Adrenal gland (tissue), 12 donors: ENCODE measurements around the gene ZCCHC14. TPM values are rescaled to one million over a fixed set of nuclear protein-coding genes. Genes with fewer than 3 reads are reported as not detected.

Experiments used
- DNase-seq, 7 donors: peaks; one replicate each; pipeline ENCODE4 v3.0.0-alpha.2; 2019 to 2020
- H3K27ac ChIP-seq, 5 donors: fragments of 200-600 bp; sonication (generic) in 4 of 5; 1 replicate in 3 of 5; 2 replicates in 2 of 5; pipeline versions ENCODE4 v1.5.1 to v1.8.0; 2016 to 2020; ENCODE audit warnings: mild to moderate bottlenecking in 1 of 5
- H3K27me3 ChIP-seq: fragments of 200-600 bp; 2 replicates; pipeline ENCODE4 v1.8.0; 2021
- H3K36me3 ChIP-seq, 2 donors: fragments of 200-600 bp; replicated peaks in 1 of 2; 1 replicate in 1 of 2; 2 replicates in 1 of 2; pipeline versions ENCODE4 v1.5.1 to v1.8.0; 2018 to 2022
- H3K4me1 ChIP-seq, 2 donors: fragments of 200-600 bp; replicated peaks in 1 of 2; 1 replicate in 1 of 2; 2 replicates in 1 of 2; pipeline versions ENCODE4 v1.5.1 to v1.8.0; 2018 to 2021
- H3K4me3 ChIP-seq, 4 donors: fragments of 200-600 bp; sonication (generic) in 3 of 4; one replicate each; pipeline ENCODE4 v1.5.1; 2016 to 2018
- H3K9me3 ChIP-seq, 3 donors: fragments of 200-600 bp; sonication (generic) in 1 of 3; replicated peaks in 1 of 3; 1 replicate in 2 of 3; 2 replicates in 1 of 3; pipeline versions ENCODE4 v1.5.1 to v1.8.0; 2016 to 2021
- CTCF ChIP-seq, 6 experiments: fragments of 450-650 bp in 4 of 6; fragments of 200-600 bp in 2 of 6; sonication (generic) in 1 of 6; IDR thresholded peaks; 1 replicate in 5 of 6; 2 replicates in 1 of 6; pipeline versions ENCODE4 v1.5.1 to v1.8.0; 2016 to 2021; ENCODE audit warnings: antibody characterized with exemption in 6 of 6, mild to moderate bottlenecking in 2 of 6, moderate library complexity in 1 of 6
- POLR2A ChIP-seq, 2 donors: fragments of 450-650 bp; IDR thresholded peaks; one replicate each; pipeline ENCODE4 v1.6.1; 2017; ENCODE audit warnings: antibody characterized with exemption in 2 of 2, mild to moderate bottlenecking in 2 of 2, moderate library complexity in 1 of 2
- WGBS, 4 donors: extraction: QIAGEN DNeasy Blood & Tissue Kit in 2 of 4; methylation state at CpG; one replicate each; pipeline versions ENCODE4 v1.1.5 to v1.1.7; 2013 to 2017; 5-methylcytosine and 5-hydroxymethylcytosine counted together
- intact Hi-C, 2 donors: fragments of 100-400 bp; cut with DNase I; formaldehyde crosslinking; loops; one replicate each; pipeline versions ENCODE4 v1.14.1 to v1.15.0; 2022 to 2023
- polyA plus RNA-seq, 3 donors: library from polyadenylated mRNA; stranded (reverse); fragments of 200-250 nt in 2 of 3; fragments of 350-450 nt in 1 of 3; fragmentation: Illumina TruSeq in 1 of 3; extraction: RNeasy Lipid Tissue Mini Kit (QIAGEN cat#74804) in 1 of 3; gene quantifications; one replicate each; pipeline ENCODE4 v1.2.3, GENCODE V29; 2013 to 2014
- total RNA-seq, 9 donors: library from RNA; depleted of rRNA in 4 of 9; stranded (reverse); fragments of >200 nt in 4 of 9; fragments of 120-200 nt in 1 of 9; fragmentation: NEBNext Ultra II Directional in 1 of 9; extraction: Animal tissue kit (Norgen Biotek cat#: 25700) in 1 of 9; gene quantifications; one replicate each; pipeline versions ENCODE4 v1.1.0 to v1.2.4, GENCODE V29; 2013 to 2023
- donor health status: healthy with polysubstance abuse.
- donor health status: Bipolar disorder and iron deficiency.
- donor health status: DM: yes; HTN: yes; CAD: no.
- donor health status: DM: no; HTN: no; CAD: no.
- donor health status: DM: no; HTN: no; CAD: no.
- donor health status: DM: yes; HTN: yes; CAD: no.

The ZCCHC14 gene
- total and polyA plus RNA-seq, 12 donors, result 10.6 to 49.8 (median 28.7) TPM

- Histone ChIP-seq H3K4me3 (peak overlapping the region in 1 of 4 donors; percentile 20), H3K27ac (peak overlapping the region; percentile 96 to 100 (median 98)), H3K36me3 (peaks cover 0 to 8% of the 10 kb centered on the region in 2 donors), H3K9me3 (no peaks in the 10 kb centered on the region), H3K4me1 (peaks cover 47 to 63% of the 10 kb centered on the region in 2 donors), H3K27me3 (no peaks in the 10 kb centered on the region)
- intact Hi-C loops, result no loop called here
- TF ChIP-seq POLR2A (IDR thresholded peaks at IDR 0.05) (no peak), CTCF (IDR thresholded peaks at IDR 0.05) (no peak)
- 28 to 44% (median 39%) methylated on average over 17 to 22 of the region's 22 CpGs for WGBS, 4 donors
- DNase-seq, result peak in 6 of 7 donors; percentile 62 to 75 (median 63)
Observed at GRCh38 chr16:87463722-87464690, 28.8 kb downstream of the ZCCHC14 start.

- intact Hi-C loops, result no loop called here
- Histone ChIP-seq H3K9me3 (no peaks in the 10 kb centered on the region), H3K36me3 (peaks cover 0 to 21% of the 10 kb centered on the region in 2 donors), H3K27ac (peak overlapping the region in 4 of 5 donors; percentile 39 to 99 (median 70)), H3K27me3 (no peaks in the 10 kb centered on the region), H3K4me1 (peaks cover 40 to 60% of the 10 kb centered on the region in 2 donors), H3K4me3 (peak overlapping the region in 1 of 4 donors; percentile 5)
- 8 to 22% (median 11%) methylated on average over 8 to 11 of the region's 11 CpGs for WGBS, 4 donors
- peak; percentile 62 to 91 (median 86) for DNase-seq
- peak in 1 of 2 donors; percentile 62 for TF ChIP-seq POLR2A (IDR thresholded peaks at IDR 0.05)
- TF ChIP-seq CTCF (IDR thresholded peaks at IDR 0.05), result peak in 5 of 6 experiments; percentile 33 to 49 (median 48)
Observed at GRCh38 chr16:87461466-87461991, 31.3 kb downstream of the ZCCHC14 start.

- Histone ChIP-seq H3K4me1 (peaks cover 34 to 54% of the 10 kb centered on the region in 2 donors), H3K4me3 (no peak overlapping the region)
- 47 to 76% (median 71%) methylated on average over 5 to 10 of the region's 10 CpGs for WGBS, 4 donors
Observed at GRCh38 chr16:87460936-87461335, 31.9 kb downstream of the ZCCHC14 start.

More at GRCh38 chr16:87460936-87461335, 31.9 kb downstream of the ZCCHC14 start:
- intact Hi-C loops, result no loop called here
- H3K27ac ChIP-seq, result peak overlapping the region in 2 of 5 donors; percentile 67 to 72
- TF ChIP-seq POLR2A (IDR thresholded peaks at IDR 0.05) (no peak), CTCF (IDR thresholded peaks at IDR 0.05) (no peak)
- peaks cover 0 to 21% of the 10 kb centered on the region in 2 donors for H3K36me3 ChIP-seq
- H3K27me3 ChIP-seq, result no peaks in the 10 kb centered on the region
- H3K9me3 ChIP-seq, result no peaks in the 10 kb centered on the region
- no peak for DNase-seq
